Heart left ventricle (tissue), 16 donors: Measurements from ENCODE around the gene KRT76. TPM values are rescaled to one million over a fixed set of nuclear protein-coding genes. Genes with fewer than 3 reads are reported as not detected.
"Not testable (repeated sequence)": the region's sequence is repeated elsewhere in the genome, so short reads cannot be mapped to it uniquely, and the experiment has no call there.

Source experiments
- ATAC-seq, 4 donors: fragments of 200-7000 bp; cut with Tn5 transposase; one replicate each; pipeline ENCODE4 v1.9.1; 2020 to 2022; ENCODE audit warnings: moderate library complexity in 4 of 4, mild to moderate bottlenecking in 3 of 4, moderate number of reproducible peaks in 1 of 4
- DNase-seq, 5 donors: peaks; one replicate each; pipeline ENCODE4 v3.0.0-alpha.2; 2020
- H3K27ac ChIP-seq, 12 donors: fragments of 200-600 bp; sonication (generic) in 4 of 12; one replicate each; pipeline versions ENCODE4 v1.5.0 to v1.8.0; 2016 to 2022; ENCODE audit warnings: mild to moderate bottlenecking in 2 of 12
- H3K27me3 ChIP-seq, 9 donors: fragments of 200-600 bp; sonication (generic) in 2 of 9; one replicate each; pipeline versions ENCODE4 v1.5.1 to v1.8.0; 2016 to 2022; ENCODE audit warnings: mild to moderate bottlenecking in 3 of 9
- H3K36me3 ChIP-seq, 9 donors: fragments of 200-600 bp; sonication (generic) in 2 of 9; one replicate each; pipeline versions ENCODE4 v1.5.0 to v1.8.0; 2018 to 2022; ENCODE audit warnings: mild to moderate bottlenecking in 2 of 9
- H3K4me1 ChIP-seq, 12 donors: fragments of 200-600 bp; sonication (generic) in 4 of 12; one replicate each; pipeline versions ENCODE4 v1.5.0 to v1.8.0; 2016 to 2022; ENCODE audit warnings: mild to moderate bottlenecking in 3 of 12
- H3K4me3 ChIP-seq, 12 donors: fragments of 200-600 bp; sonication (generic) in 4 of 12; one replicate each; pipeline versions ENCODE4 v1.5.0 to v1.8.0; 2017 to 2022; ENCODE audit warnings: mild to moderate bottlenecking in 9 of 12, moderate library complexity in 4 of 12
- H3K9me3 ChIP-seq, 12 donors: fragments of 200-600 bp; sonication (generic) in 4 of 12; one replicate each; pipeline versions ENCODE4 v1.5.0 to v1.8.0; 2016 to 2022; ENCODE audit warnings: mild to moderate bottlenecking in 1 of 12
- CTCF ChIP-seq, 12 donors: fragments of 200-600 bp; sonication (generic) in 4 of 12; IDR thresholded peaks; one replicate each; pipeline versions ENCODE4 v1.5.0 to v1.8.0; 2018 to 2022; ENCODE audit warnings: antibody characterized with exemption in 12 of 12, mild to moderate bottlenecking in 5 of 12
- POLR2A ChIP-seq, 2 donors: fragments of 450-650 bp; IDR thresholded peaks; one replicate each; pipeline ENCODE4 v1.6.1; 2017; ENCODE audit warnings: antibody characterized with exemption in 2 of 2, mild to moderate bottlenecking in 2 of 2, moderate library complexity in 2 of 2
- WGBS, 4 donors: extraction: QIAGEN DNeasy Blood & Tissue Kit in 2 of 4; methylation state at CpG; one replicate each; pipeline versions ENCODE4 v1.1.5 to v1.1.7; 2013 to 2018; 5-methylcytosine and 5-hydroxymethylcytosine counted together
- intact Hi-C, 10 donors: fragments of 100-400 bp; cut with DNase I; formaldehyde crosslinking; loops; one replicate each; pipeline versions ENCODE4 v1.11.1 to v1.14.2; 2022
- polyA plus RNA-seq, 2 donors: library from polyadenylated mRNA; stranded (reverse); fragments of 200-250 nt; gene quantifications; one replicate each; pipeline ENCODE4 v1.2.3, GENCODE V29; 2013
- total RNA-seq, 9 donors: library from RNA; depleted of rRNA in 2 of 9; stranded (reverse); fragments of >200 nt in 2 of 9; fragmentation: NEBNext Ultra II Directional in 3 of 9; extraction: Animal tissue kit (Norgen Biotek cat#: 25700) in 3 of 9; gene quantifications; one replicate each; pipeline versions ENCODE4 v1.1.0 to v1.2.4, GENCODE V29; 2016 to 2023
- donor health status: ischemic (EF 13 %, LVEDD 7.1; RV severe dilation, severe dysfunction).
- donor health status: healthy with polysubstance abuse.
- donor health status: DM: no; HTN: yes; CAD: no.
- donor health status: DM: no; HTN: no; CAD: no.
- donor health status: ischemic (EF 25% LVEDD 6.9; RV normal size, moderate dysfunction).
- donor health status: ischemic (EF 25% LVEDD 5.7; RV mildly dilated, moderate dysfunction).
- donor health status: healthy.
- donor health status: DM: yes; HTN: yes; CAD: no.
- donor health status: ischemic (EF 35%, LVEDD 5.7; RV mildly dilated, moderate dysfunction).
- donor health status: nonischemic (EF 11% LVEDD 7.7; RV severe dilation, severe dysfunction).
- donor health status: DM: yes; HTN: yes; CAD: no.
- donor health status: PGD.
- donor health status: ischemic (EF 29% LVEDD 5.4; RV normal size, mild dysfunction).
- donor health status: nonischemic (EF 23%, LVEDD 6.1; RV moderate dilation, normal function).

Gene KRT76
- total and polyA plus RNA-seq, 11 donors = not detected

GRCh38 chr12:52763036-52763659 is 14.0 kb downstream of the KRT76 start:
- Histone ChIP-seq H3K36me3 (no peaks in the 10 kb centered on the region), H3K27ac (no peak overlapping the region), H3K4me3 (no peak overlapping the region), H3K9me3 (peaks cover 0 to 22% (median 6%) of the 10 kb centered on the region in 12 donors), H3K4me1 (no peaks in the 10 kb centered on the region), H3K27me3 (peaks cover 0 to 5% (median 0%) of the 10 kb centered on the region in 9 donors)
- DNase-seq (no peak), ATAC-seq (no peak)
- intact Hi-C loops = no loop called here
- 72 to 76% (median 75%) methylated on average over 9 of the region's 9 CpGs for WGBS, 4 donors
- TF ChIP-seq POLR2A (IDR thresholded peaks at IDR 0.05) (no peak), CTCF (IDR thresholded peaks at IDR 0.05) (no peak)

GRCh38 chr12:52761802-52762201 is 15.3 kb downstream of the KRT76 start:
- Histone ChIP-seq H3K36me3 (no peaks in the 10 kb centered on the region), H3K9me3 (peaks cover 0 to 22% (median 6%) of the 10 kb centered on the region in 12 donors), H3K27me3 (peaks cover 0 to 12% (median 0%) of the 10 kb centered on the region in 9 donors), H3K27ac (no peak overlapping the region), H3K4me3 (no peak overlapping the region), H3K4me1 (no peaks in the 10 kb centered on the region)
- no peak for TF ChIP-seq CTCF (IDR thresholded peaks at IDR 0.05)
- no peak for TF ChIP-seq POLR2A (IDR thresholded peaks at IDR 0.05)
- ATAC-seq (no peak), DNase-seq (no peak)
- WGBS, 4 donors = 84 to 91% (median 87%) methylated on average over 2 of the region's 2 CpGs
- intact Hi-C loops = no loop called here

GRCh38 chr12:52761218-52761617 is 15.9 kb downstream of the KRT76 start:
- DNase-seq, H3K36me3 ChIP-seq, intact Hi-C loops, H3K4me3 ChIP-seq, H3K4me1 ChIP-seq, H3K27ac ChIP-seq, ATAC-seq: not testable (repeated sequence)
- Histone ChIP-seq H3K27me3 (peaks cover 0 to 12% (median 1%) of the 10 kb centered on the region in 9 donors), H3K9me3 (peaks cover 0 to 22% (median 6%) of the 10 kb centered on the region in 12 donors)
- WGBS, 4 donors = 84 to 89% (median 87%) methylated on average over 8 of the region's 8 CpGs

GRCh38 chr12:52760623-52761022 is 16.5 kb downstream of the KRT76 start:
- Histone ChIP-seq H3K4me3 (no peak overlapping the region), H3K9me3 (peaks cover 0 to 22% (median 6%) of the 10 kb centered on the region in 12 donors), H3K27ac (no peak overlapping the region), H3K36me3 (no peaks in the 10 kb centered on the region), H3K4me1 (no peaks in the 10 kb centered on the region), H3K27me3 (peaks cover 0 to 12% (median 6%) of the 10 kb centered on the region in 9 donors)
- no peak for ATAC-seq
- TF ChIP-seq POLR2A (IDR thresholded peaks at IDR 0.05) (no peak), CTCF (IDR thresholded peaks at IDR 0.05) (no peak)
- intact Hi-C loops = no loop called here
- no peak for DNase-seq

- WGBS, 4 donors = 49 to 56% (median 54%) methylated on average over 2 of the region's 2 CpGs
- intact Hi-C loops = no loop called here
These were observed 17.4 kb downstream of the KRT76 start for GRCh38 chr12:52759695-52760094.

More at GRCh38 chr12:52759695-52760094, 17.4 kb downstream of the KRT76 start:
- Histone ChIP-seq H3K27me3 (peaks cover 0 to 13% (median 6%) of the 10 kb centered on the region in 9 donors), H3K4me1 (no peaks in the 10 kb centered on the region), H3K9me3 (peaks cover 0 to 22% (median 6%) of the 10 kb centered on the region in 12 donors), H3K4me3 (no peak overlapping the region), H3K27ac (no peak overlapping the region), H3K36me3 (no peaks in the 10 kb centered on the region)
- DNase-seq = no peak
- ATAC-seq = no peak
- TF ChIP-seq CTCF (IDR thresholded peaks at IDR 0.05) (no peak), POLR2A (IDR thresholded peaks at IDR 0.05) (no peak)
